ENCODE measurements around the gene WWTR1. TPM values are rescaled to one million over a fixed set of nuclear protein-coding genes. Genes with fewer than 3 reads are reported as not detected.

The WWTR1 gene
- total RNA-seq, 1 donor from 2014 or later = 13.2 TPM

GRCh38 chr3:149655826-149656574 lies 1.8 kb downstream of the WWTR1 start:
- DNase-seq (ENCODE audit: low spot score) (no peak), ATAC-seq (no peak)

DNA sequence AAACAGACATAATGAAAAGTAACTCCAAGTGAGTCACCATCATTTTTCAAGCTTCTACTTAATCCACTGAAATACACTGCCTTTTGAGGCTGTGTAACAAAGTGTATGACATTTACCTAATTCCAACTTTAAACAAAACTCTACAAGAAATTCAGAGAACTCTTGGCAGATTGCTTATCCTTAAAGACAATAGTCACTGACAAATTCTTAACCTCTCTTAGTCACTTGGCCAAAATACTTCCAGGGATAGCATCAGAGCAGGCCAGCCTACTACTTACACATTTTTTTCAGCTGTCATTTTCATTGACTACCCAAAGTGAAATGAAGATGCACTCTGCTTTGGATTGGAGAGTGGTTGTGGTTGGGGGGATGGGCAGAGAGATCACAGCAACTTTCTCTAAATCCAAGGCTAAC lies 3.6 kb downstream of the WWTR1 start:
- DNase-seq (ENCODE audit: low spot score) = no peak
- no peak for ATAC-seq

GRCh38 chr3:149653564-149653963 lies 4.3 kb downstream of the WWTR1 start:
- ATAC-seq = no peak
- DNase-seq (ENCODE audit: low spot score) = no peak

DNA sequence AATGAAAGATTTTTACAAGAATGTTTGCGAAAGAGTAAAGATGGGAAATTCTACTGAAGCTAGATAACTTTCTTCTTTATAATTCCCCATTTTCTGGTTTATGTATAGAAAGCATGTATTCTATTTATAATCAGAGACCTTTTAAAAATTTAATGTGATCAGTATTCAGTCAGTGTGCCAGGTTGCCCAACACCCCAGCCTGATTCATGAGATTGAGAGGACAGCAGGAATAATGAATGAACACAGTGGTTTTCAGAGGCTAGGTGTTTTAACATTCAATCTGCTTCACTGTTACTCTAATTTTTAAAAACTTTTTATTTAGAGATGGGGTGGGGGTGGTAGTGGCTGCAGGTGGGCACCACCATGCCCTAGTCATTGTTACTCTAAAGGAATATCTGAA lies 4.7 kb downstream of the WWTR1 start:
- DNase-seq (ENCODE audit: low spot score) (no peak), ATAC-seq (no peak)

- ATAC-seq = peak; percentile 58
- DNase-seq (ENCODE audit: low spot score) = no peak
Observed at GRCh38 chr3:149650828-149651227, 7.0 kb downstream of the WWTR1 start.

- peak; percentile 20 for ATAC-seq
- no peak for DNase-seq (ENCODE audit: low spot score)
Observed at GRCh38 chr3:149648525-149648924, 9.3 kb downstream of the WWTR1 start.

- DNase-seq (ENCODE audit: low spot score) (no peak), ATAC-seq (no peak)
Observed at GRCh38 chr3:149647812-149648211, 10.0 kb downstream of the WWTR1 start.

- ATAC-seq (no peak), DNase-seq (ENCODE audit: low spot score) (no peak)
Observed at GRCh38 chr3:149647285-149647684, 10.5 kb downstream of the WWTR1 start.

DNA sequence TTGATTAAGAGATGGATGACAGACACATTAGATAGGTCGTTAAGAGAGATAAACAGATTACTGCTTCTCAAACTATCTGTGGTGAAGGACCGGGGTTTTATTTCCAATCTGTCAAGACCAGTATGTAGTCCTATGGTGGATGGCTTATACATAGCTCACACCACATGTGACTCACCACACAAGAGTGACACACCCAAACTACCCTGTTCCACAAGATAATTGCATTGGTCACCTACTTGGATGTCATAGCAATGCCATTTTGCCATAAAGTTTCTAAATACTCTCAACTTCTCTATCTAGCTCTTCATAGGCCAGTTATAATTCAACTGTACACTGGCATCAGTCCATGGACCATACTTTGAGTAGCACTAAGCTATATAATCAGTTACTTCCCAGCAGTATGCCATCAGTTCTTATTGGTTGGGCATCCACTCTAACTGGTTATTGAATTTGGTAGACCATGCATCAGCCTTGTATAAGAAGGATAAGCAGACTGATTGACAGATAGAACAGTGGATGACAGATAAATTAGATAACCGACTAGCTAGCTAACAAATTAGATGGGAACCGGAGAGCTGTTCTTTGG lies 11.6 kb downstream of the WWTR1 start:
- DNase-seq (ENCODE audit: low spot score) (no peak), ATAC-seq (no peak)

- no peak for ATAC-seq
Observed at GRCh38 chr3:149643963-149644362, 13.9 kb downstream of the WWTR1 start.

DNA sequence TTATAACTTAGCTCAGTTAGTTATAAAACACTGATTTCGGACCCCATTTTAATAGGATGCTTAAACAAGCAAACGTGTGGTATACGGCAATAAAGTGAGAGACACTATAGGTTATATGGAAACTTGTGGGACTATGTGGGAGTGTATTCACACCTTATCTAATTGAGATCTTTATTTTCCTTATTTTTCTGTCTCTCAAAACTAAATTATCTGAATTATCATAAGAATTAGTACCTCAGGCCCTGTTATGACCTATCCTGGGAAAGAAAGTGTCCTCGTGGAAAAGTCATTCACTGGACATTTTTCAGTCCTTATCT lies 14.4 kb downstream of the WWTR1 start:
- DNase-seq (ENCODE audit: low spot score) (no peak), ATAC-seq (no peak)

More at GRCh38 chr3:149643963-149644362, 13.9 kb downstream of the WWTR1 start:
- no peak for DNase-seq (ENCODE audit: low spot score)

DNA sequence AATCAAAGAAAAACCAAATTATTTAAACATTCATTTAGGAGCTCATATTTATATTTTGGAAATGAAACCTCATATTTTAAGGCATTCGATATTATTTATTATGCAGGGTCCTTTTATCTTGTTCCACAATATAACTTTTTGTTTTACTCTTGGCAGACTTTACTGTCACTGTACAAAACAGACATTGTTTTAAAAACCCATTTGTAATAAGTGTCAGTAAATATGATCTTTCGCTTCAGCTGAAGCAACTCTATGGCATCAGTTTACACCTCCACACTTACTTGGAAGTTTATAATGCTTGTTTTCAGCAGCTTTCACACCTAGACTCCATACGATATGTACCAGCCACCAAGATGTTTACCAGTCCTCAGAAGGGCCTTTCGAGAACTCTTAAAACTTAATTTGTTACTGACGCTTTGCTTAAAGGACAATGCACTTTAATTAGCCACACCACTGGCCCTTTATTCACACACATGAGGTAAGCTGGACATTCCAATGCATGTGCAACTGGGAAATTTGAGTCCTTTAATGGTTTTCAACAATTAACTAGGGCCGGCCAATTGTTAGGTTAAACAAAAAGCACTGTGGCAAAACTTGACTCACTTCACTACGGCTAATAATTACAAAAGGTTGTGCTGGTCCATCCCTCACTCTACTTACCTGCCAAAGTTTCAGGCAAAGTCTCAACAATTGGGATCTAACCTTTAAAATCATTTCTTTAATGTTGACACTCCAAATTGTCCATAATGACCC lies 16.7 kb downstream of the WWTR1 start:
- DNase-seq (ENCODE audit: low spot score) (no peak), ATAC-seq (peak; percentile 61)

GRCh38 chr3:149639093-149639486 lies 18.7 kb downstream of the WWTR1 start:
- ATAC-seq (no peak), DNase-seq (ENCODE audit: low spot score) (no peak)

DNA sequence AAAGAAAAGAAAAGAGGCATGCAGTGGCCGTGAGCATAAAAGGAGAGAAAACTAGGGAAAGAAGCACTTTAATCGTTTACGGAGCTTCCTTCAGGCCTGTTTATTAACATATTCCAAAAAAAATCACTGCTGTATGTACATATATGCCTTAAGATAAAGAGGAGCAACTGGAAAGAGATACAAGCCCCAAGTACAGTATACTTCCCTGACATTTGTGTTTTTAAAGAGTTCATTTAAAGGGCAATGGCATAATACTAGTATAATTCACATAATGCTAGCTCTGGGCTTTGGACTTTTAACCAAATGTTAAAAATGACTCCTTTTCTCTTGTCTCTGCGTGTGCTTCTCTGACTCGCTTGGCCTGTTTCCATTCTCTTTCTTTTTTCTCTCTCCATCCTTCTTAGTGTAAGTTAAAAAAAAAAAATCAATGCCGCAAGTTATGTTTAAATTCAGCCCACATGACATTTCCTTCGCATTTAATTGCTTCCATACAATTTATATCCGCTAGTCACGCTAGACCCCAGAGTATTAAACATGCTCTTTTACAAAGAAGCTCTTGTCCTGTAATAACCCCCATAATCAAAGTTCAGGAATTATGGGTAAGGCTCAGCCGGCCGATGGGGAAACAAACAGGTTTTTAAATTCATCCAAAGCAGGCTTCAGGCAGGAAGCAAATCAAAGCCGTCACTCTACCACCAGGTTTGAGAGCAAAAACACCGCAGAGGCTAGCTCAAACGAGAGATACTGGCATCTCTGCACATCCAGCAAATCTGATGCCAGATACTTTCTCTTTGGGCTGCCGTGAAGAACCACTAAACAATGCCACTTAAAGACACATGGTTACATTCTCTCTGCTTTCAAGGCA lies 19.4 kb downstream of the WWTR1 start:
- DNase-seq (ENCODE audit: low spot score) = peak; percentile 51
- peak; percentile 52 for ATAC-seq

DNA sequence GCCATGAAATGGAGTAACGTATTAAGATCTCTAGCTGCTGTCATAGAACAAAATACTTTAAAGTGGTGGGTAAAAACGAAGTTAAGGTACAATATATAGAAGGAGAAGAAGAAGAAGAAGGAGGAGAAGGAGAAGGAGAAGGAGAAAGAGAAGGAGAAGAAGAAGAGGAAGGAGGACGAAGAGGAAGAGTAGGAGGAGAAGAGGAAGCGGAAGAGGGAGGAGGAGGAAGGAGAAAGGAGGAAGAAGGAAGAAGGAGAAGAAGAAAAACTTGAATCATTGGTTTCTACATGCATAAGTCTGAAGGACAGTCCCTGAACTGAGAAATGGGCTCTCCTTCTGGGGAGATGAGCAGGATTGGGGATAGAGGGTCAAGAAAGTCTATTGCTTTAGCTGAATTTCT lies 22.4 kb downstream of the WWTR1 start:
- no peak for ATAC-seq
- no peak for DNase-seq (ENCODE audit: low spot score)

DNA sequence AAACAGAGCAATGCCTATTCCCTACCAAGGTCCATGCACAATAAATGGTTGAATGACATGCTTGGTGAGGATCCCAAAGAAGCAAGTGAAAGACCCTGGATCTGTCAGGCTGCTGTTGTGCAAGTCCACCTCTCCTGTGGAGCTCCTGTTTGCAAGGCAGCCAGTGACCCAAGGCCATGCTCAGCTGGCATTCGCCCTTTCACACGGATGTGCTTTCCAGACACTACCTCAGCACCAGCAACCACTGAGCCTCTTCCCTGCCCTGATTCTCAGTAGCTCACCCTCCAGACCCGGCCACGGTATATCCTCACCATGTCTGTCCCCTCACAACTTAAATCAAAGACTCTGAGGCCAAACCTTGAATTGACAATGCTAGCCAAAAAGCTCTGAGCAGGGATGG lies 23.3 kb downstream of the WWTR1 start:
- ATAC-seq (peak; percentile 89), DNase-seq (ENCODE audit: low spot score) (peak; percentile 64)

- ATAC-seq = no peak
Observed at GRCh38 chr3:149634072-149634471, 23.8 kb downstream of the WWTR1 start.

DNA sequence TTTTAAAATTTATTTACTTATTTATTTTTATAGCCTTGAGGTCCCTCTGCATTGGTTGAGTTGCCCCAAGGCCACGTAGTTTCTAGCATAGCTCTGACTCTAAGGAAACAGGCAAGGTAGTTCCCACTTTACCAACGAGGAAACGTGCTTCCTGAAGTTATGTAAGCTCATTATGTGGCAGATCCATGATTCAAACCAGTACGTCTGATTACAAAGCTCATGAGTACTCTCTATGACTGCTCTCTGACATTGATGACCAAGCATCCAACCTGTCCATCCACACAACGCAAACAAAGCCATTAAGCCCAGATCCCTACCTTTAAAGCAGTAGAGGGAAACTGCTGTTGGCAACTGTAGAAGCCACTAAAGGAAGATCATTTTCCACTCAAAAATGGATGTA lies 25.6 kb downstream of the WWTR1 start:
- no peak for DNase-seq (ENCODE audit: low spot score)
- ATAC-seq = no peak

More at GRCh38 chr3:149634072-149634471, 23.8 kb downstream of the WWTR1 start:
- no peak for DNase-seq (ENCODE audit: low spot score)

- ATAC-seq (no peak), DNase-seq (ENCODE audit: low spot score) (no peak)
Observed at GRCh38 chr3:149630806-149631205, 27.0 kb downstream of the WWTR1 start.

DNA sequence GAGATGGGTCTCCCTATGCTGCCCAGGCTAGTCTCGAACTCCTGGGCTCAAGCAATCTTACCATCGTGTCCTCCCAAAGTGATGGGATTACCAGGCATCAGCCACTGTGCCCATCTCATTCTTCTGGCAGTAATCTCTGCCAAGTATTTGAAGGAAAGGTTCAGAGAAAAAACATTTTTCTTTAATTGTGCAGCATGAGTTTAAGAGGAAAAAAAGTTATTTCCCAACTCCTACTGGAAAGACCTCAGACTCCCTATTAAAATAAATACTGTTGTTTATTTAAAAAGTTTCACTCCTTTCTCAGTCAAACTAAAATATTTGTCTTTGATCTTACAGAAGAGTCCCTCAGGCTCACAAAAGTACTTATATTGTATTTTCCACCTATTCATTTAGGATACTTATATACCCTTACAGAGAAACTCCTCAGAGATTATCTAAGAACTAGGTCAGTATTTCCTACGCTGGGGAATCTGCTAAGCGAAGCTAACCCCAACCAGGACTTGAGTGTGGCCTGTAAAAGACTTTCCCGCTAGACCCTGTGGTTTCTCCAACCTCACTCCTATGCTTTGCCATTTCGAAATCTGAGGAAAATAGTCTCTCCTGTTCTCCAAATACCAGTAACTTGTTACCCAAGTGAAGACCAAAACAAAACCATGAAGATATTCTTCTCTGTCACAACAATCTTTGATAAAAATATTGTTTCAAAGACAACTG lies 28.7 kb downstream of the WWTR1 start:
- ATAC-seq (peak; percentile 53), DNase-seq (ENCODE audit: low spot score) (no peak)

Measured in left lobe of liver (tissue), 2 donors.